Measurements from ENCODE around the gene PLOD1. TPM values are rescaled to one million over a fixed set of nuclear protein-coding genes. Genes with fewer than 3 reads are reported as not detected.

PLOD1 gene
- total RNA-seq, 4 donors from 2014 or later: 52.8 to 87.9 (median 64.0) TPM

DNA sequence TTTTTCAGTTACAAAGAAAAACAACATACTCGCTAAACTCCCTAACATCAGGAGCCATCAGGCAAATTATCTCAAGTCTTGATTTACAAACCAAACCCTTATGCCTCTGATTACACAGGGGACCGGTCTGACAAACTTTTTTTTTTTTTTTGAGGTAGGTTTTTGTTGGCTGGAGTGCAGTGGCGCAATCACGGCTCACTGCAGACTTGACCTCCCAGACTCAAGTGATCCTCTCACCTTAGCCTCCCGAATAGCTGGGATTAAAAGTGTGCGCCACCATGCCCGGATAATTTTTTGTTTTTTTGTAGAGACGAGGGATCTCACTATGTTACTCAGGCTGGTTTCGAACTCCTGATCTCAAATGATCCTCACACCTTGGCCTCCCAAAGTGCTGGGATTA is 81.0 kb downstream of the PLOD1 start:
- TF ChIP-seq EP300 (IDR thresholded peaks at IDR 0.05) (no peak), POLR2A (IDR thresholded peaks at IDR 0.05) (no peak)
- TF ChIP-seq, protein P1, sequence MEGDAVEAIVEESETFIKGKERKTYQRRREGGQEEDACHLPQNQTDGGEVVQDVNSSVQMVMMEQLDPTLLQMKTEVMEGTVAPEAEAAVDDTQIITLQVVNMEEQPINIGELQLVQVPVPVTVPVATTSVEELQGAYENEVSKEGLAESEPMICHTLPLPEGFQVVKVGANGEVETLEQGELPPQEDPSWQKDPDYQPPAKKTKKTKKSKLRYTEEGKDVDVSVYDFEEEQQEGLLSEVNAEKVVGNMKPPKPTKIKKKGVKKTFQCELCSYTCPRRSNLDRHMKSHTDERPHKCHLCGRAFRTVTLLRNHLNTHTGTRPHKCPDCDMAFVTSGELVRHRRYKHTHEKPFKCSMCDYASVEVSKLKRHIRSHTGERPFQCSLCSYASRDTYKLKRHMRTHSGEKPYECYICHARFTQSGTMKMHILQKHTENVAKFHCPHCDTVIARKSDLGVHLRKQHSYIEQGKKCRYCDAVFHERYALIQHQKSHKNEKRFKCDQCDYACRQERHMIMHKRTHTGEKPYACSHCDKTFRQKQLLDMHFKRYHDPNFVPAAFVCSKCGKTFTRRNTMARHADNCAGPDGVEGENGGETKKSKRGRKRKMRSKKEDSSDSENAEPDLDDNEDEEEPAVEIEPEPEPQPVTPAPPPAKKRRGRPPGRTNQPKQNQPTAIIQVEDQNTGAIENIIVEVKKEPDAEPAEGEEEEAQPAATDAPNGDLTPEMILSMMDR (IDR thresholded peaks at IDR 0.05): no peak
- no peak overlapping the region for H3K4me3 ChIP-seq
- H3K36me3 ChIP-seq: peaks cover 0 to 30% (median 7%) of the 10 kb centered on the region in 3 donors
- no peaks in the 10 kb centered on the region for H3K9me3 ChIP-seq
- H3K27me3 ChIP-seq: no peaks in the 10 kb centered on the region
- no peak for DNase-seq (ENCODE audit: low spot score in 2 of 2)
- H3K4me1 ChIP-seq: peaks cover 0 to 10% (median 6%) of the 10 kb centered on the region in 4 donors
- 94 to 95% methylated on average over 9 of the region's 9 CpGs for WGBS, 2 donors
- peak overlapping the region in 2 of 4 donors; percentile 34 to 59 for H3K27ac ChIP-seq

DNA sequence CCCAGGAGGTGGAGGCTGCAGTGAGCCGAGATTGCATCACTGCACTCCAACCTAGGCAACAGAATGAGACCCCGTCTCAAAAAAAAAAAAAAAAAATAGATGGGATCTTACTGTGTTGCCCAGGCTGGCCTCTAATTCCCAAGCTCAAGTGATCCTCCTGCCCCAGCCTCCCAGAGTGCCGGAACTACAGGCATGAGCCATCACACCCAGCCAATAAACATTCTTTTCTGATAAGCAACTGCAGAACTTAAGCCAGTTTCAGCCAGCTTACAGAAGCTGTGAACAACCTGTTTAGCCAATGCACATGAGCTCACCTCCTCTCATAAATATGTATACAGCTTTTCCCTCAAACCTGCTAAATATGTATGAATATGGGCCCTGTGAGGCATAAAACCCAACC is 81.7 kb downstream of the PLOD1 start:
- DNase-seq (ENCODE audit: low spot score in 2 of 2): no peak
- H3K4me1 ChIP-seq: peaks cover 0 to 15% (median 7%) of the 10 kb centered on the region in 4 donors
- 80 to 95% methylated on average over 3 of the region's 3 CpGs for WGBS, 2 donors

DNA sequence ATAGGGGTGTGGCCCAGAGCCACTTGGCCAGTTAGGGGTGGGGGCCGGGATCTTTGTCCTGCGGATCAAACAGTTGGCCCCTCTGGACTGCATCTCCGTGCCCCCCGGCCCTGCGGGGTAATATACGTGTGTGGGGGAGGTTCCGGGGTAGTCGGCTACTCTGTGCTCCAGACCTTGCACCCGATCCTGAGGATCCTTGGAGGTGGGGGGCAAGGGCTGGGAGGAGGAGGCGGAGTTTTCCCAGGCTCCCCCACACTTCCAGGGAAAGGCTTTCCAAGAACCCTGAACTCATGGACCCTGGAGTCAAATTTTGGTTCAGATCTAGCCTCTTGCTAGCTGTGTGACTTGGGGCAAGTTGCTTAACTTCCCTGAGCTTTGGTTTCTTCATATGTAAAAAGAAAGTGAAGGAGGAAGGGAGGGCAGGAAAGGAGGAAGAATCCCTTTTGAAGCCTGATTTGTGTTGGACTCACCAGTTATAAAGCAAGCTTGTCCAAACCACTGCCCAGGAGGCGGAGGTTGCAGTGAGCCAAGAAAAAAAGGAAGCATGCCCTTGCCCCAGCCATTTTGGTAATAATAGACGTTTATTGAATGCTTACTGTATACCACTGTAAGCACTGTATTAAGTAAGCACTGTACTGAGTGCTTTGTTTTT is 85.5 kb downstream of the PLOD1 start:
- H3K27ac ChIP-seq: peak overlapping the region; percentile 76 to 89 (median 84)
- H3K9me3 ChIP-seq: no peaks in the 10 kb centered on the region
- no peak for TF ChIP-seq EP300 (IDR thresholded peaks at IDR 0.05)
- TF ChIP-seq POLR2A (IDR thresholded peaks at IDR 0.05): no peak
- TF ChIP-seq, protein P1 (IDR thresholded peaks at IDR 0.05): no peak
- H3K4me3 ChIP-seq: peak overlapping the region; percentile 86 to 94 (median 89)
- H3K27me3 ChIP-seq: no peaks in the 10 kb centered on the region
- peaks cover 0 to 37% (median 0%) of the 10 kb centered on the region in 3 donors for H3K36me3 ChIP-seq
- H3K4me1 ChIP-seq: peaks cover 0 to 15% (median 7%) of the 10 kb centered on the region in 4 donors
- no peak for DNase-seq (ENCODE audit: low spot score in 2 of 2)
- WGBS, 2 donors: 8% methylated on average over 10 to 11 of the region's 12 CpGs

More for the DNA sequence above, 81.7 kb downstream of the PLOD1 start:
- H3K9me3 ChIP-seq: no peaks in the 10 kb centered on the region
- H3K27ac ChIP-seq: no peak overlapping the region
- no peak overlapping the region for H3K4me3 ChIP-seq
- no peaks in the 10 kb centered on the region for H3K27me3 ChIP-seq
- TF ChIP-seq EP300 (IDR thresholded peaks at IDR 0.05) (no peak), POLR2A (IDR thresholded peaks at IDR 0.05) (no peak)
- TF ChIP-seq, protein P1 (IDR thresholded peaks at IDR 0.05): no peak
- peaks cover 0 to 23% (median under 1%) of the 10 kb centered on the region in 3 donors for H3K36me3 ChIP-seq

DNA sequence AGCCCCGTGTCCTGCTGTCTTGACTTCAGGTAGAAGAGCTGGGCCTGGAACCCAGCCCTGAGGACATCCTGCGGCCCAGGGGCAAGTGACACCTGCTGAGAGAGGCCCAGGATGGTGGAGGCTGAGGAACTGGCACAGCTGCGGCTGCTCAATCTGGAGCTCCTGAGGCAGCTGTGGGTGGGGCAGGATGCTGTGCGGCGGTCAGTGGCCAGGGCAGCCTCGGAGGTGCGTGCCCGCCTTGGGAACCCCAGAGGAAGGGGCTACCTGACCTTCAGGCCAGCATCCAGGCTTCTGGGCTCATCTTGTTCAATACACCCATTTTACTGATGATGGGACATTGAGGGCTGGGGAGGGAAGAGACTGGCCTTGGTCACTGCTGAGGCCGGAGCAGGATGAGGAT is 87.1 kb downstream of the PLOD1 start:
- Histone ChIP-seq H3K36me3 (peaks cover 0 to 53% (median 2%) of the 10 kb centered on the region in 3 donors), H3K27me3 (no peaks in the 10 kb centered on the region)

DNA sequence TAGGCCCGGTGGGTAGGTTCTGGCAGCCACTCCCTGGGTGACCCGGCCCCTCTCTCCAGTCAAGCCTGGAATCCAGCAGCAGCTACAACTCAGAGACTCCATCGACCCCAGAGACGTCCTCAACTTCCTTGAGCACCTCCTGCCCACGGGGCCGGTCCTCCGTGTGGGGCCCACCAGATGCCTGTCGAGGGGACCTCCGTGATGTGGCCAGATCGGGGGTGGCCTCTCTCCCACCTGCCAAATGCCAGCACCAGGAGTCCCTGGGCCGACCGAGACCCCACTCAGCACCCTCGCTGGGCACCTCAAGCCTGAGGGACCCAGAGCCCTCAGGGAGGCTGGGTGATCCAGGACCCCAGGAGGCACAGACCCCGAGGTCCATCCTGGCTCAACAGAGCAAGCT is 87.5 kb downstream of the PLOD1 start:
- no peak overlapping the region for H3K27ac ChIP-seq
- WGBS, 2 donors: 94 to 100% methylated on average over 1 to 9 of the region's 14 CpGs
- H3K4me3 ChIP-seq: no peak overlapping the region
- peaks cover 0 to 57% (median 2%) of the 10 kb centered on the region in 3 donors for H3K36me3 ChIP-seq
- H3K9me3 ChIP-seq: no peaks in the 10 kb centered on the region
- TF ChIP-seq EP300 (IDR thresholded peaks at IDR 0.05) (no peak), POLR2A (IDR thresholded peaks at IDR 0.05) (no peak)
- TF ChIP-seq, protein P1 (IDR thresholded peaks at IDR 0.05): no peak
- peaks cover 0 to 15% (median 7%) of the 10 kb centered on the region in 4 donors for H3K4me1 ChIP-seq
- no peak for DNase-seq (ENCODE audit: low spot score in 2 of 2)
- no peaks in the 10 kb centered on the region for H3K27me3 ChIP-seq

More for the DNA sequence above, 87.1 kb downstream of the PLOD1 start:
- H3K4me1 ChIP-seq: peaks cover 0 to 15% (median 7%) of the 10 kb centered on the region in 4 donors
- no peak overlapping the region for H3K4me3 ChIP-seq
- DNase-seq (ENCODE audit: low spot score in 2 of 2): no peak
- whole genome bisulfite sequencing, 2 donors: 95 to 96% methylated on average over 8 of the region's 9 CpGs
- no peaks in the 10 kb centered on the region for H3K9me3 ChIP-seq
- TF ChIP-seq, protein P1 (IDR thresholded peaks at IDR 0.05): no peak
- no peak for TF ChIP-seq POLR2A (IDR thresholded peaks at IDR 0.05)
- no peak for TF ChIP-seq EP300 (IDR thresholded peaks at IDR 0.05)
- no peak overlapping the region for H3K27ac ChIP-seq

Data from tibial nerve (tissue), 4 donors.